ENCODE results near the gene DLL3. TPM values are rescaled to one million over a fixed set of nuclear protein-coding genes. Genes with fewer than 3 reads are reported as not detected.

The DLL3 gene
- total and polyA plus RNA-seq, 4 donors = not detected

DNA sequence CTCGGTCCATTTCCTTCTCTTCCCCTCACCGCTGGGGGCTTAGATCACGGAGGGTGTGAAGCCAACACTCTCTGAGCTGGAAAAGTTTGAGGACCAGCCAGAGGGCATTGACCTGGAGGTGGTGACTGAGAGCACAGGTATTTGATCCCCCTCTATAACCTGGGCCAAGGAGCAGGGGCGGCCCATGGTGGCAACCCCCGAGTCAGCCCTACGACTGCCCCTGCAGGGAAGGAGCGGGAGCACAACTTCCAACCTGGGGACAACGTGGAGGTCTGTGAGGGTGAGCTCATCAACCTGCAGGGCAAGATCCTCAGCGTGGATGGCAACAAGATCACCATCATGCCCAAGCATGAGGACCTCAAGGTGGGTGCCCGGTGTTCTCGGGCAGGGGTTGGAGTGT lies 29.7 kb upstream of the DLL3 start:
- no peak for DNase-seq (ENCODE audit: low spot score)
- Histone ChIP-seq H3K36me3 (ENCODE audit: control insufficient read depth in 4 of 4, insufficient read depth in 3 of 4, low read depth in 1 of 4, low read length in 3 of 4) (peaks cover 47 to 99% (median 75%) of the 10 kb centered on the region in 4 donors), H3K27ac (ENCODE audit: low read depth in 1 of 2, low read length in 2 of 2) (no peak overlapping the region), H3K4me1 (ENCODE audit: control insufficient read depth in 4 of 4, insufficient read depth in 4 of 4, low read length in 3 of 4) (no peaks in the 10 kb centered on the region), H3K9me3 (ENCODE audit: control insufficient read depth in 4 of 4, low read length in 3 of 4) (no peaks in the 10 kb centered on the region), H3K4me3 (ENCODE audit: low read depth in 1 of 3, low read length in 3 of 3) (no peak overlapping the region), H3K9ac (ENCODE audit: low read depth in 1 of 2, low read length in 2 of 2) (no peak overlapping the region), H3K27me3 (ENCODE audit: control insufficient read depth in 4 of 4, insufficient read depth in 4 of 4, low read length in 3 of 4) (no peaks in the 10 kb centered on the region)
- WGBS = 95% methylated on average over 11 of the region's 11 CpGs
- no peak for TF ChIP-seq RAD21 (IDR thresholded peaks at IDR 0.05)
- no peak for TF ChIP-seq GABPA (IDR thresholded peaks at IDR 0.05 in 1 of 2, conservative IDR thresholded peaks at IDR 0.05 in 1 of 2)
- no peak for TF ChIP-seq FOXA1 (IDR thresholded peaks at IDR 0.05)
- TF ChIP-seq REST (IDR thresholded peaks at IDR 0.05) = no peak

DNA sequence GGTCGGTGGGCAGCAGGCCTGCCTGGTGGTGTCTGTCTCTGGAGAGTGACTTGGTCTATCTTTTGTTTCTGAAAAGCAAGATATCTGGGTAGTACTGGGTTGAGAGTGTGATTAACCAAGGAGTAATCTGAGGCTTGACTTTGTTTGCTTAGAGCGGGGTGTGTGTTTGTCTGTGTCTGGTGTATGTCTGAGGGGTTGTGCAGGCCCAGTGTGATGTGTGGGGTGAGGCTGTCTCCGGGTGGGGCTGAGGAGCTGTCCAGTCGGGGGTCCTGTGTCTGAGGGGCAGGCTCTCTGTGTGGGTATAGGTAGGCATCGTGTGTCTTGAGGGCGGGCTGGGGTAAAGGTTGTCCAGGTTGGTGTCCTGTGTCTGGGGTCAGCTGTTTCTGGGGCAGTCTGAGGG lies 29.2 kb upstream of the DLL3 start:
- 88% methylated on average over 6 of the region's 6 CpGs for WGBS
- H3K4me3 ChIP-seq (ENCODE audit: low read depth in 1 of 3, low read length in 3 of 3) = no peak overlapping the region
- no peak for DNase-seq (ENCODE audit: low spot score)
- TF ChIP-seq, protein P1, sequence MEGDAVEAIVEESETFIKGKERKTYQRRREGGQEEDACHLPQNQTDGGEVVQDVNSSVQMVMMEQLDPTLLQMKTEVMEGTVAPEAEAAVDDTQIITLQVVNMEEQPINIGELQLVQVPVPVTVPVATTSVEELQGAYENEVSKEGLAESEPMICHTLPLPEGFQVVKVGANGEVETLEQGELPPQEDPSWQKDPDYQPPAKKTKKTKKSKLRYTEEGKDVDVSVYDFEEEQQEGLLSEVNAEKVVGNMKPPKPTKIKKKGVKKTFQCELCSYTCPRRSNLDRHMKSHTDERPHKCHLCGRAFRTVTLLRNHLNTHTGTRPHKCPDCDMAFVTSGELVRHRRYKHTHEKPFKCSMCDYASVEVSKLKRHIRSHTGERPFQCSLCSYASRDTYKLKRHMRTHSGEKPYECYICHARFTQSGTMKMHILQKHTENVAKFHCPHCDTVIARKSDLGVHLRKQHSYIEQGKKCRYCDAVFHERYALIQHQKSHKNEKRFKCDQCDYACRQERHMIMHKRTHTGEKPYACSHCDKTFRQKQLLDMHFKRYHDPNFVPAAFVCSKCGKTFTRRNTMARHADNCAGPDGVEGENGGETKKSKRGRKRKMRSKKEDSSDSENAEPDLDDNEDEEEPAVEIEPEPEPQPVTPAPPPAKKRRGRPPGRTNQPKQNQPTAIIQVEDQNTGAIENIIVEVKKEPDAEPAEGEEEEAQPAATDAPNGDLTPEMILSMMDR (IDR thresholded peaks at IDR 0.05; ENCODE audit: low read depth, low read length, missing input control) = no peak
- no peak for TF ChIP-seq HNF4A (conservative IDR thresholded peaks at IDR 0.05)
- no peak for TF ChIP-seq NR2F2 (IDR thresholded peaks at IDR 0.05)
- TF ChIP-seq FOXA1 (IDR thresholded peaks at IDR 0.05) = no peak
- no peak for TF ChIP-seq SP1 (IDR thresholded peaks at IDR 0.05)
- TF ChIP-seq ATF3 (IDR thresholded peaks at IDR 0.05) = no peak
- TF ChIP-seq REST (IDR thresholded peaks at IDR 0.05) = no peak
- TF ChIP-seq FOXA2 (IDR thresholded peaks at IDR 0.05) = no peak
- no peak for TF ChIP-seq TAF1 (conservative IDR thresholded peaks at IDR 0.05)
- TF ChIP-seq EGR1 (IDR thresholded peaks at IDR 0.05; ENCODE audit: low read depth in 2 of 2) = no peak
- TF ChIP-seq HNF4G (IDR thresholded peaks at IDR 0.05) = no peak
- H3K27me3 ChIP-seq (ENCODE audit: control insufficient read depth in 4 of 4, insufficient read depth in 4 of 4, low read length in 3 of 4) = no peaks in the 10 kb centered on the region
- no peak overlapping the region for H3K9ac ChIP-seq (ENCODE audit: low read depth in 1 of 2, low read length in 2 of 2)
- H3K36me3 ChIP-seq (ENCODE audit: control insufficient read depth in 4 of 4, insufficient read depth in 3 of 4, low read depth in 1 of 4, low read length in 3 of 4) = peaks cover 45 to 99% (median 77%) of the 10 kb centered on the region in 4 donors
- no peaks in the 10 kb centered on the region for H3K4me1 ChIP-seq (ENCODE audit: control insufficient read depth in 4 of 4, insufficient read depth in 4 of 4, low read length in 3 of 4)
- H3K9me3 ChIP-seq (ENCODE audit: control insufficient read depth in 4 of 4, low read length in 3 of 4) = no peaks in the 10 kb centered on the region
- H3K27ac ChIP-seq (ENCODE audit: low read depth in 1 of 2, low read length in 2 of 2) = no peak overlapping the region

Measured in liver (tissue), 9 donors.